Measurements from ENCODE around the gene SLC4A4. TPM values are rescaled to one million over a fixed set of nuclear protein-coding genes. Genes with fewer than 3 reads are reported as not detected.

Gene SLC4A4
- total RNA-seq, 1 donor from 2014 or later, result 0.32 TPM

- no peaks in the 10 kb centered on the region for H3K4me1 ChIP-seq
- no peaks in the 10 kb centered on the region for H3K27me3 ChIP-seq
- no peaks in the 10 kb centered on the region for H3K9me3 ChIP-seq
- no peak for TF ChIP-seq CTCF (IDR thresholded peaks at IDR 0.05)
- H3K36me3 ChIP-seq, result no peaks in the 10 kb centered on the region
- no peak overlapping the region for H3K27ac ChIP-seq
- no peak for DNase-seq (ENCODE audit: low spot score in 2 of 2)
- H3K4me3 ChIP-seq, result no peak overlapping the region
- intact Hi-C loops (cut with DNase I), result no loop called here
Measured at GRCh38 chr4:71501992-71502391, 163.2 kb downstream of the SLC4A4 start.

- Histone ChIP-seq H3K4me1 (no peaks in the 10 kb centered on the region), H3K27me3 (no peaks in the 10 kb centered on the region), H3K36me3 (no peaks in the 10 kb centered on the region), H3K27ac (no peak overlapping the region), H3K9me3 (no peaks in the 10 kb centered on the region), H3K4me3 (no peak overlapping the region)
- intact Hi-C loops (cut with DNase I), result no loop called here
- TF ChIP-seq CTCF (IDR thresholded peaks at IDR 0.05), result no peak
- no peak for DNase-seq (ENCODE audit: low spot score in 2 of 2)
Measured at GRCh38 chr4:71518283-71518989, 179.6 kb downstream of the SLC4A4 start.

GRCh38 chr4:71520308-71520707, 181.5 kb downstream of the SLC4A4 start:
- Histone ChIP-seq H3K4me1 (no peaks in the 10 kb centered on the region), H3K27ac (no peak overlapping the region), H3K9me3 (no peaks in the 10 kb centered on the region), H3K27me3 (no peaks in the 10 kb centered on the region), H3K36me3 (no peaks in the 10 kb centered on the region), H3K4me3 (no peak overlapping the region)
- no peak for TF ChIP-seq CTCF (IDR thresholded peaks at IDR 0.05)
- DNase-seq (ENCODE audit: low spot score in 2 of 2), result no peak
- intact Hi-C loops (cut with DNase I), result no loop called here

GRCh38 chr4:71520850-71521249, 182.0 kb downstream of the SLC4A4 start:
- Histone ChIP-seq H3K4me3 (no peak overlapping the region), H3K27me3 (no peaks in the 10 kb centered on the region), H3K36me3 (no peaks in the 10 kb centered on the region), H3K9me3 (no peaks in the 10 kb centered on the region), H3K27ac (no peak overlapping the region), H3K4me1 (no peaks in the 10 kb centered on the region)
- DNase-seq (ENCODE audit: low spot score in 2 of 2), result no peak
- intact Hi-C loops (cut with DNase I), result no loop called here
- no peak for TF ChIP-seq CTCF (IDR thresholded peaks at IDR 0.05)

- Histone ChIP-seq H3K4me3 (no peak overlapping the region), H3K4me1 (no peaks in the 10 kb centered on the region), H3K27me3 (no peaks in the 10 kb centered on the region), H3K9me3 (no peaks in the 10 kb centered on the region), H3K27ac (no peak overlapping the region), H3K36me3 (no peaks in the 10 kb centered on the region)
- DNase-seq (ENCODE audit: low spot score in 2 of 2), result no peak
- intact Hi-C loops (cut with DNase I), result no loop called here
- no peak for TF ChIP-seq CTCF (IDR thresholded peaks at IDR 0.05)
Measured at GRCh38 chr4:71524756-71525155, 185.9 kb downstream of the SLC4A4 start.

Data from ascending aorta (tissue), 2 donors.